DND-41 (cell line): ENCODE measurements around the gene ALG12.

Experiments used
- ATAC-seq: fragments of 200-7000 bp; cut with Tn5 transposase; 3 replicates; pipeline ENCODE4 v1.9.1; 2021; ENCODE audit warnings: low read depth; ENCODE audit not compliant: insufficient read depth
- DNase-seq: peaks from one replicate; pipeline ENCODE4 v3.0.0-alpha.2; 2020
- H2AFZ ChIP-seq: 2 replicates; pipeline ENCODE4 v1.6.0; 2012; ENCODE audit warnings: low read depth, low read length
- H3K27ac ChIP-seq: 2 replicates; pipeline ENCODE4 v1.5.1; 2012; ENCODE audit warnings: low read length, inconsistent platforms
- H3K27me3 ChIP-seq: fragments of 200-600 bp; sonication (generic); 2 replicates; pipeline ENCODE4 v1.6.0; 2012; ENCODE audit warnings: low read length, mild to moderate bottlenecking, inconsistent platforms; ENCODE audit not compliant: insufficient read depth, poor library complexity
- H3K36me3 ChIP-seq: 2 replicates; pipeline ENCODE4 v1.5.1; 2012; ENCODE audit warnings: low read length, inconsistent platforms; ENCODE audit not compliant: insufficient read depth
- H3K4me1 ChIP-seq: 2 replicates; pipeline ENCODE4 v1.5.1; 2012; ENCODE audit warnings: mild to moderate bottlenecking, low read length; ENCODE audit not compliant: insufficient read depth
- H3K4me2 ChIP-seq: 2 replicates; pipeline ENCODE4 v1.6.0; 2012; ENCODE audit warnings: mild to moderate bottlenecking, moderate library complexity, low read length, inconsistent platforms; ENCODE audit not compliant: insufficient read depth
- H3K4me3 ChIP-seq, 2 experiments: fragments of 200-600 bp in 1 of 2; shearing (Covaris generic) in 1 of 2; 2 replicates each; pipeline ENCODE4 v1.5.1; 2012 to 2016; ENCODE audit warnings: inconsistent platforms in 2 of 2, low read length in 2 of 2, mild to moderate bottlenecking in 2 of 2, low read depth in 1 of 2, moderate library complexity in 1 of 2
- H3K79me2 ChIP-seq: 2 replicates; pipeline ENCODE4 v1.6.0; 2012; ENCODE audit warnings: low read length, inconsistent platforms; ENCODE audit not compliant: insufficient read depth
- H3K9ac ChIP-seq: 2 replicates; pipeline ENCODE4 v1.6.0; 2012; ENCODE audit warnings: low read depth, mild to moderate bottlenecking, inconsistent platforms, low read length, moderate library complexity
- H3K9me3 ChIP-seq: 2 replicates; pipeline ENCODE4 v1.5.1; 2012; ENCODE audit warnings: low read length, moderate library complexity, mild to moderate bottlenecking, inconsistent platforms; ENCODE audit not compliant: insufficient read depth, severe bottlenecking
- H4K20me1 ChIP-seq: 2 replicates; pipeline ENCODE4 v1.6.0; 2012; ENCODE audit warnings: low read length; ENCODE audit not compliant: insufficient read depth
- EZH2 ChIP-seq: IDR thresholded peaks from 3 replicates; pipeline ENCODE4 v1.6.1; 2012; ENCODE audit warnings: borderline replicate concordance, low read depth, mild to moderate bottlenecking, moderate library complexity, low read length, inconsistent platforms; ENCODE audit not compliant: severe bottlenecking
- TF ChIP-seq, protein P1 (sequence below): IDR thresholded peaks from 2 replicates; pipeline ENCODE4 v1.5.1; 2012; ENCODE audit warnings: borderline replicate concordance, low read length, moderate library complexity, mild to moderate bottlenecking; ENCODE audit not compliant: poor library complexity, severe bottlenecking; ENCODE audit errors: extremely low read depth

The ALG12 gene

GRCh38 chr22:49928185-49928495 lies 9.9 kb upstream of the ALG12 start:
- Histone ChIP-seq H3K9ac (no peak overlapping the region), H3K4me2 (no peak overlapping the region), H3K4me3 (no peak overlapping the region), H2AFZ (no peak overlapping the region), H3K79me2 (no peaks in the 10 kb centered on the region), H3K27ac (no peak overlapping the region), H3K36me3 (no peaks in the 10 kb centered on the region), H4K20me1 (peaks cover 9% of the 10 kb centered on the region; the same call in 1 of the 2 replicates), H3K4me1 (peaks cover 23% of the 10 kb centered on the region), H3K9me3 (no peaks in the 10 kb centered on the region), H3K27me3 (no peaks in the 10 kb centered on the region)
- ATAC-seq (no peak), DNase-seq (no peak)
- TF ChIP-seq EZH2 = no peak
- TF ChIP-seq, protein P1, sequence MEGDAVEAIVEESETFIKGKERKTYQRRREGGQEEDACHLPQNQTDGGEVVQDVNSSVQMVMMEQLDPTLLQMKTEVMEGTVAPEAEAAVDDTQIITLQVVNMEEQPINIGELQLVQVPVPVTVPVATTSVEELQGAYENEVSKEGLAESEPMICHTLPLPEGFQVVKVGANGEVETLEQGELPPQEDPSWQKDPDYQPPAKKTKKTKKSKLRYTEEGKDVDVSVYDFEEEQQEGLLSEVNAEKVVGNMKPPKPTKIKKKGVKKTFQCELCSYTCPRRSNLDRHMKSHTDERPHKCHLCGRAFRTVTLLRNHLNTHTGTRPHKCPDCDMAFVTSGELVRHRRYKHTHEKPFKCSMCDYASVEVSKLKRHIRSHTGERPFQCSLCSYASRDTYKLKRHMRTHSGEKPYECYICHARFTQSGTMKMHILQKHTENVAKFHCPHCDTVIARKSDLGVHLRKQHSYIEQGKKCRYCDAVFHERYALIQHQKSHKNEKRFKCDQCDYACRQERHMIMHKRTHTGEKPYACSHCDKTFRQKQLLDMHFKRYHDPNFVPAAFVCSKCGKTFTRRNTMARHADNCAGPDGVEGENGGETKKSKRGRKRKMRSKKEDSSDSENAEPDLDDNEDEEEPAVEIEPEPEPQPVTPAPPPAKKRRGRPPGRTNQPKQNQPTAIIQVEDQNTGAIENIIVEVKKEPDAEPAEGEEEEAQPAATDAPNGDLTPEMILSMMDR = no peak

DNA sequence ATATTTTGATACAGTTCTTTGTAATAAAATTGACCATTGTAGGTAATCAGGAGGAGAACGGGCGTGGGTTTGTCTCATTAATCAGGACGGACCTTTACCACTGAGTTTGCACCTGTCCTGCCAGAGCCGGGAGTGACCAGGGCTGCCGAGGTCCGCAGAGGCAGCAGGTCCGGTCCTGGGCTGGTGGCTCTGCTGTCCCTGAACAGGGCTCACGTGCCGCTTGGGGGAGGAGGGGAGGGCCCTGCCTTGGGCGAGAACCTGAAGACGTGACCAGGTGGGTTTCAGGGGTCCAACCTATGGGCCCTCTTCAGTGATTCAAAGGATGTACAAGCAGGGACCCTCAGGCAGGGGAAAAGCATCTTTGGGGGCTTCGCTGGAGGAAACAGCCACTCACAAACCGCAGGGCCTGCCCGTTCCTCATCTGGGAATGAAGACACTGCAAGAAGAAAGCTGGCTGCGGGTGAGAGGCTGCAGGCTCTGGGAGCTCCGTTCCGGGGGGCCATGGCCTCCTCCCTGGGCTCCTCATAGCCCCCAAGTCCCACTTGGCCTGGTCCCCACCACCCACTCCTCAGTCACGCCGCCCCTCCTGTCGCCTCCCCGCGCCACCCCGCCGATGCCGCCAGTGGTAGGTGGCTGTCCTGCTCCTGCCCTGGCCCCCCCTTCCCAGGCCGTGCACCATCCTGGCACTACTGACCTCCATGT lies 9.4 kb upstream of the ALG12 start:
- H3K9me3 ChIP-seq = no peaks in the 10 kb centered on the region
- TF ChIP-seq, protein P1 = no peak
- no peak for TF ChIP-seq EZH2
- peaks cover 9% of the 10 kb centered on the region; the same call in 1 of the 2 replicates for H4K20me1 ChIP-seq
- H3K4me2 ChIP-seq = no peak overlapping the region
- no peak overlapping the region for H3K9ac ChIP-seq
- H3K27ac ChIP-seq = no peak overlapping the region
- H3K79me2 ChIP-seq = no peaks in the 10 kb centered on the region
- ATAC-seq (no peak), DNase-seq (no peak)
- H3K27me3 ChIP-seq = no peaks in the 10 kb centered on the region
- H3K36me3 ChIP-seq = no peaks in the 10 kb centered on the region
- H3K4me1 ChIP-seq = peaks cover 23% of the 10 kb centered on the region
- no peak overlapping the region for H3K4me3 ChIP-seq
- H2AFZ ChIP-seq = no peak overlapping the region

GRCh38 chr22:49926916-49927315 lies 8.7 kb upstream of the ALG12 start:
- H3K9ac ChIP-seq = no peak overlapping the region
- DNase-seq = no peak
- no peak overlapping the region for H3K4me2 ChIP-seq
- H2AFZ ChIP-seq = no peak overlapping the region
- peaks cover 23% of the 10 kb centered on the region for H3K4me1 ChIP-seq
- H3K27me3 ChIP-seq = no peaks in the 10 kb centered on the region
- no peak for TF ChIP-seq EZH2
- TF ChIP-seq, protein P1 = no peak
- peaks cover 9% of the 10 kb centered on the region; the same call in 1 of the 2 replicates for H4K20me1 ChIP-seq
- no peaks in the 10 kb centered on the region for H3K79me2 ChIP-seq
- H3K36me3 ChIP-seq = no peaks in the 10 kb centered on the region
- H3K4me3 ChIP-seq = no peak overlapping the region
- H3K9me3 ChIP-seq = no peaks in the 10 kb centered on the region
- H3K27ac ChIP-seq = no peak overlapping the region
- no peak for ATAC-seq
